AG04449 (cell line): Measurements from ENCODE around the gene NAT9.

Experiments used
- CTCF ChIA-PET: fragments of 350-600 bp; formaldehyde crosslinking; extraction: SDS; loops from one replicate; lab custom pipeline; 2021; ENCODE audit warnings: antibody characterized with exemption; lab: Yijun Ruan, JAX
- POLR2A ChIA-PET: fragments of 400-600, 350-600 bp; formaldehyde crosslinking; extraction: SDS; loops from one replicate; lab custom pipeline; 2020; ENCODE audit warnings: antibody characterized with exemption, inconsistent platforms; lab: Yijun Ruan, JAX
- DNase-seq: peaks from one replicate; pipeline ENCODE4 v3.0.0-alpha.2; 2010; ENCODE audit warnings: low read depth, low spot score
- H3K4me3 ChIP-seq: 2 replicates; pipeline ENCODE4 v1.5.1; 2011; ENCODE audit warnings: low read depth, mild to moderate bottlenecking, control low read depth, low read length
- TF ChIP-seq, protein P1 (sequence below): IDR thresholded peaks from one replicate; pipeline ENCODE4 v1.5.1; 2011; ENCODE audit warnings: mild to moderate bottlenecking, moderate library complexity, low read length, control low read depth, inconsistent platforms; ENCODE audit not compliant: insufficient read depth; ENCODE audit errors: missing control alignments

The NAT9 gene

DNA sequence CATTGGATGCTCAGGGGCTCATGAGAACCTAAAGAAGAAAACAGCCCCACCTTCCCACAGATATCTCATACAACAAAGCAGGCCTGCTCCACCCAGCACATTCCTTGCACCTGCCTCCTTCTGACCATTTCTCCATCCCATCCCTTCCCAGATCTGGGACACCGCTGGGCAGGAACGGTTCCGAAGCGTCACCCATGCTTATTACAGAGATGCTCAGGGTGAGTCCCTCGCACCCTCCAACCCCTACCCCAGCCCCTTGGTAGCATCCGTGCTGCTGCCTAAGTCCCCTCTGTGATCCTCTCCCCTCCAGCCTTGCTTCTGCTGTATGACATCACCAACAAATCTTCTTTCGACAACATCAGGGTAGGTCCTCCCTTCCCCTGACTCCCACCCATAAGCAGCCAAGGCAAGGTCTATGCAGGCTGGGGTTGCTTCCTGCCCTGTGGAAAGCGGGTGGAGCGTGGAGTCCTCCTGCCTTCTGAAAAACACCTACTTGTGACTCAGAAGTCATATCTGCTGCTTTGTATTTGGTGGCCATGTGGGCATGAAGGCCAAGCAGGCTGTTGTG, 33.1 kb downstream of the NAT9 start:
- no peak overlapping the region for H3K4me3 ChIP-seq
- DNase-seq: no peak
- ChIA-PET POLR2A (no interaction called here), CTCF (interaction anchor here (0.8 to 2.8 kb wide), 4 partner anchors 28 to 375 kb away, joined by 3 to 29 read pairs (median 8); no protein-coding TSS in a partner anchor)
- TF ChIP-seq, protein P1, sequence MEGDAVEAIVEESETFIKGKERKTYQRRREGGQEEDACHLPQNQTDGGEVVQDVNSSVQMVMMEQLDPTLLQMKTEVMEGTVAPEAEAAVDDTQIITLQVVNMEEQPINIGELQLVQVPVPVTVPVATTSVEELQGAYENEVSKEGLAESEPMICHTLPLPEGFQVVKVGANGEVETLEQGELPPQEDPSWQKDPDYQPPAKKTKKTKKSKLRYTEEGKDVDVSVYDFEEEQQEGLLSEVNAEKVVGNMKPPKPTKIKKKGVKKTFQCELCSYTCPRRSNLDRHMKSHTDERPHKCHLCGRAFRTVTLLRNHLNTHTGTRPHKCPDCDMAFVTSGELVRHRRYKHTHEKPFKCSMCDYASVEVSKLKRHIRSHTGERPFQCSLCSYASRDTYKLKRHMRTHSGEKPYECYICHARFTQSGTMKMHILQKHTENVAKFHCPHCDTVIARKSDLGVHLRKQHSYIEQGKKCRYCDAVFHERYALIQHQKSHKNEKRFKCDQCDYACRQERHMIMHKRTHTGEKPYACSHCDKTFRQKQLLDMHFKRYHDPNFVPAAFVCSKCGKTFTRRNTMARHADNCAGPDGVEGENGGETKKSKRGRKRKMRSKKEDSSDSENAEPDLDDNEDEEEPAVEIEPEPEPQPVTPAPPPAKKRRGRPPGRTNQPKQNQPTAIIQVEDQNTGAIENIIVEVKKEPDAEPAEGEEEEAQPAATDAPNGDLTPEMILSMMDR: no peak

DNA sequence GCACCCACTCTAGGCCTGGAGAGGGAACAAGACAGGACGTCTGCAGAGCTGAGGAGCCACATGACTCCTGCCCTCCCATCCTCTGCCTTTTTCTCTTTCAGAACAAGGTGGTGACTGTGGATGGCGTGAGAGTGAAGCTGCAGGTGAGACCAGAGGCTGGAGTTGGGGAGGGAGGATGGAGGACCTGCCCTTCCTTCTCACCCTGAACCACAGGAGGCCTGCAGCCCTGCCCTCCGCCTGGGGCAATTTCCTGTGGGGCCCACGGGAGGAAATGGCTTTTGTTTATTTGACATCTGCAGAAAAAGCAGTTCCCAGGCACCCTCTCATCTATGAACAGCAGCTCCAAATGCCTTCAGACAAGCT, 34.0 kb downstream of the NAT9 start:
- POLR2A ChIA-PET: no interaction called here

DNA sequence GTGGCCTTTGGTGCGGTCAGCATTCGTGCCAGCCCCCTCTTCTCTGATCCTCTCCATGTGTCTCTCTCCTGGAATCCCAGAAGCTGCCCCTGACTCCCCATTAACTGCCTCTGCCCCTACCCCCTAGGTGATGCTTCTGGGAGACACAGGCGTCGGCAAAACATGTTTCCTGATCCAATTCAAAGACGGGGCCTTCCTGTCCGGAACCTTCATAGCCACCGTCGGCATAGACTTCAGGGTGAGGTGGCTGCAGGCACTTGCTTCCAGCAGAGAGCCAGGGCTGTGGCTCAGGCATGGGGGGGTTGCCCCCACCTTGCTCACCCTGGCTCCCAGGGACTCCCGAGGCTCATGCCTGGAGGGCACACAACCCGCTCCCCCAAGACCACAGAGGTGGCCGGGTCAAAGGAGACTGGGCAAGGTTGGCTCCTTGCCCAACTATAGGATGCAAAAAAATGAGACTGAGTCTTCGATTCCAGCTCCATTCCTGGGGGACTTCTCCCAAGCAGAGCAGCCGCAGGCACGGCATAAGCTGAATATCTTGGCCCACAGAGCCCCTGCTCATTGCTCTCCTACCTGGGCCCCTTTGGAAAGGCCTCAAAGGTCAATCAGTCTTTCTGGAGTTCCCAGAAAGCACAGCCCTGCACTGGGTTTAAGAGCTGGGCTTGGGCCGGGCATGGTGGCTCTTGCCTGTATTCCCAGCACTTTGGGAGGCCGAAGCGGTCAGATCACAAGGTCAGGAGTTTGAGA, 35.3 kb downstream of the NAT9 start:
- H3K4me3 ChIP-seq: no peak overlapping the region
- ChIA-PET CTCF (interaction anchor here (1.0 to 2.8 kb wide), 4 partner anchors 31 to 124 kb away, joined by 3 to 29 read pairs (median 8); no protein-coding TSS in a partner anchor), POLR2A (no interaction called here)
- TF ChIP-seq, protein P1: no peak
- DNase-seq: no peak

More for the DNA sequence above, 34.0 kb downstream of the NAT9 start:
- H3K4me3 ChIP-seq: no peak overlapping the region
- TF ChIP-seq, protein P1: no peak
- no peak for DNase-seq
- CTCF ChIA-PET: interaction anchor here (0.8 to 2.8 kb wide), 5 partner anchors 29 to 374 kb away, joined by 3 to 29 read pairs (median 3); no protein-coding TSS in a partner anchor

DNA sequence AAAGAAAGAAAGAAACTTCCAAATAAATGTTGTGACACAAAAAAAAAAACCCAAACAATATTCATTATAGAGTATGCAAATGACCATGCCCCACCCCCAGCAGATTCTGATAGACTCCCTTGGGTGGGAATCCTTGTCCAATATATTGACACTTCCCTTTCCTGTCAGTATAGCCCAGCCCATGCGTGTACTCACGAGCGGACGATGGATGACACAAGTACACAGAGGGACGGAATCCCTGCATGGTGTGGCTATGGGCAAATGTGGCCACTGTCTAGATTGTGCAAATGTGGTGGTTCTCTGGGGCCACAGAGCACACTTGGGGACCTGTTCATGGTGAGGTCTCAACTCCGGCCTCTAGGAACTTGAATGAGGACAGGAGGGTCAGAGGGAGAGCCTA, 36.0 kb downstream of the NAT9 start:
- ChIA-PET POLR2A (no interaction called here), CTCF (interaction anchor here (1.0 kb wide), 1 partner anchor 124 kb away, joined by 3 read pairs; no protein-coding TSS in a partner anchor)
- TF ChIP-seq, protein P1: no peak
- no peak for DNase-seq
- no peak overlapping the region for H3K4me3 ChIP-seq

DNA sequence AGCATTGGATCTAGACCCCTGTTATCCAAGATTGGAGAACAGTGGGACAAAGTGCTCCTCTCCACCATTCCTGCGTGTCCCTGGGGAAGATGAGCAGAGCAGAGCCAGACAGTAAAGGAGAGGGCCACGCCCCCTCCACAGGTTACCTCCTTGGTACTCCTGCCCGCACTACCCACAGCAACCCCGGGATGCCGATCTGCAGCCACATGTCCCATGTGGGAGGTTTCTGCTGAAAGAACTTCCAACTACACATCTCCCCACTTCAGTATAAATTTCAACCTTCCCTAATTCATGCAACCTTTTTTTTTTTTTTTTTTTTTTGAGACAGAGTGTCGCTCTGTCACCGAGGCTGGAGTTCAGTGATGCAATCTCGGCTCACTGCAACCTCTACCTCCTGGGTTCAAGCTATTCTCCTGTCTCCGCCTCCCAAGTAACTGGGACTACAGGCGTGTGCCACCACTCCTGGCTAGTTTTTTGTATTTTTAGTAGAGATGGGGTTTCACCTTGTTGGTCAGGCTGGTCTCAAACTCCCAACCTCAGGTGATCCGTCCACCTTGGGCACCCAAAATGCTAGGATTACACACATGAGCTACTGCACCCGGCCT, 36.8 kb downstream of the NAT9 start:
- no peak for DNase-seq
- TF ChIP-seq, protein P1: no peak
- CTCF ChIA-PET: interaction anchor here (1.0 to 4.4 kb wide), 4 partner anchors 7 to 125 kb away, joined by 3 to 44 read pairs (median 4); partner anchors contain the start of gene NHERF1
- POLR2A ChIA-PET: no interaction called here
- no peak overlapping the region for H3K4me3 ChIP-seq
